ENCODE results near the gene IGLL1. TPM values are rescaled to one million over a fixed set of nuclear protein-coding genes. Genes with fewer than 3 reads are reported as not detected.
"Not testable (repeated sequence)": the region's sequence is repeated elsewhere in the genome, so short reads cannot be mapped to it uniquely, and the experiment has no call there.

Gene IGLL1
- not detected in 2 replicates for total RNA-seq (2014; rRNA removed; shearing (Covaris generic))

DNA sequence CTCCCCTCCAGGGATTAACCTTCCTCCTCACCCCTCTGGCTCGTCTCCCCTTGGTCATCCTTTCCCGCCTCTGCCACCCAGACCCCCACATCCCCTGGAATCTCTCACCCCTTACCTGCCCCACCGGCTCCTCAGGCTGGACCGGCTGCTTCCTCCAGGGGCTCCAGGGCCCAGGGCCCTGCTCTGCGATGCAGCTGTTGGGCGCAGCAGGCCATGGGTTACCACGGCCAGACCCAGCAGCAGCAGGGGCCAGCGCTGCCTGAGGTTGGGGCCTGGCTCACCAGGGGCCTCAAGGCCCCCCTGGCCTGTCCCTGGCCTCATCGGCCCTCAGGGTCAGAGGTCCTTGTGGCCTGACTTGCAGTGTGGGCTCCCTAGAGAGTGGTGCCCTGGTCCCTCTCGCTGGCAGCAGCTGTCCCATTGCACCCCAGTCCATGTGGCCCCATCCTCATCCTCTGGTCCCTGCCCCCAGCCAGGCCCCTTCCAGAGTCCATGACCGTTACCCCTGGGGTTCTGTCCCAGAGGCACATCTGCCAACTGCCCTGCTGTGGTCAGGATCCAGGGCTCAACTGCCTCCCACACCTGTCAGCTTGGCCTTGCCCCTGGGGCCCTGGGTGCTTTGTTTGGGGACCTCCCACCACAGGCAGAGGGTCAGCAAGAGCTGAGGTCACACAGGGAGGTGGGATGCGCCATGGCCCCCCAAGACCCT is at the start of gene IGLL1:
TSS of gene IGLL1 (minus strand) at position 421 of the 706 bp plus-strand sequence. CDS start at position 321, 100 bp downstream.
- DNase-seq (ENCODE audit: low read depth): no peak

DNA sequence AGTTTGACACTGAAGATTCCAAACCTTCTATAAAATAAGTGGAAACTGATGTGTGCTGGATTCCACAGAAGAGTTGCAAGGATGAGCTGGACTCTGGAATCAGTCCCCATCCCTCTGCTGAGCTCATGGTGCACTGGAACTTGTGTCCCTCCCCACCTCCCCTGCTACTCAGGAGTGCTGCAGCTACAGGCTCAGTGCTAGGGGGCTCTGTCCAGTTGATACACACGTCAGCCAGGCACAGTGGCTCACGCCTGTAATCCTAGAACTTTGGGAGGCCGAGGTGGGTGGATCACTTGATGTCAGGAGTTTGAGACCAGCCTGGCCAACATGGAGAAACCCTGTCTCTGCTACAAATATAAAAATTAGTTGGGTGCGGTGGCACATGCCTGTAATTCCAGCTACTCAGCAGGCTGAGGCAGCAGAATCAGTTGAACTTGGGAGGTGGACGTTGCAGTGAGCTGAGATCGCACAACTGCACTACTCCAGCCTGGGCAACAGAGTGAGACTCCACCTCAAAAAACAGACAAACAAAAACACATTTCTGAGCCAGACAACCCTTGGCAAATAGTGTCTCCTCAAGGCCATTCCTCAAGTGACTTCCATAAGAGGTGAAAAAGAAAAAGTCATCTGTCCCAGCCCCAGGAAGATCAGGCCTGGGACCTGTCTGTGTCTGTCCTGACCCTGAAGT is 48.1 kb upstream of the IGLL1 start:
- not testable (repeated sequence) for DNase-seq (ENCODE audit: low read depth)

DNA sequence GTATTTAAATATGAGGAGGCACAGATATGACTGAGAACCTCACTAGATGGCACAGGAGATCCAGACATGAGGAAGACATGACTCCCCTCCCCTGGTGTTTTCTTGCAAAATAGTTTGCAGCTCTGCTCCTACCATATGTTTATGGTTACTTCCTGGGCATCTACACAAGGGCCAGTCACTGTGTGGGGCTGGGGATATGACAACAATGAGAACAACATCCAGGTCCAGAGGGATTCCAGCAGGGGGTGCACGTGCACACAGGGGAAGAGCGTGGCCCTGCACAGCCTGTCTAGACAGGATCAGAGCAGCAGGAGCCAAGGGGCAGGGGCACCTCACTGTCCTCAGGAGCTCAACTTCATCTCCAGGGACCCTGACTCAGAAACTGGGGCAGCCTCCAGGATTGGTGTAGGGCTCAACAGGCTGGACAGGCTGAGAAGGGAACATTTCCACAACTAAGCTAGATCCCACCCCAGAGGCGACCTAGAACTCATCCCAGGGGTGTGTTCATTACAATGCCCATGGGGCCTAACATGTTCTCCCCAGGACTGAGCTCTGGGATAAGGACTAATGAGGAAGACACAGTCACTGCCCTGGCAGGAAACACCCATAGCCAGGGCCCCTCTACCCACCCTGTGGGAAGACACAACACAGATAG is 47.4 kb upstream of the IGLL1 start:
- DNase-seq (ENCODE audit: low read depth): peak; percentile 6

DNA sequence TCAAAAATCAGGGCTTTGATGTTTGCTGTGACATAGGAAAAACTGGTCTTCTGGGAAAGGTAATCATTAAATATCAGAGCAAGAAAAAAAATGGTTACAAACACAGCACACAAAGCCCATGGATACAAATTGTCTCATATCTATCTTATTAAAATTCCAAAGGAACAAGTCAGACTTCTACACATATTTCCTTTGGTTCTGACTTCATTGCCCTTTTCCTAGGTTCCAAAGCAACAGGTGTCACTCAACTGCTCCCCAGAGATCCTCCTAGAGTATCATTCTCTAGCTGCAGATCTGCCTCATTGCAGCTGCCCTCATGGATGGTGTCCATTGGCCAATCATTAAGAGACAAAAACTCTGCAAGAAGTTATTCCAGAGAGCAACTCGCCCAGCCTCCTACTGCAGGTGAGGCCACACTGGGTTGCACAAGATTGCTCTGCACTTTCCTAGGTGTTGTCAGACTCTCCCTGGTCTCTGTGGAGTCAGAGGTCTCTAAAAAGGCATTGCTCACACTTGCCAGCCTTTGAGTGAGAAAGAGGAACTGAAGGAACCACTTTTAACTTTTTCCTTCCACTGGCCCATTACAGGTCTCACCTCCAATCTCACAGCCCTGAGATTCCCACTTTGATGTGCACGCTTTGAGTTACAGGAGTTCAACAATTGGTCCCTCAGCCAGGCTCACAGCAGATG is 46.3 kb upstream of the IGLL1 start:
- no peak for DNase-seq (ENCODE audit: low read depth)

DNA sequence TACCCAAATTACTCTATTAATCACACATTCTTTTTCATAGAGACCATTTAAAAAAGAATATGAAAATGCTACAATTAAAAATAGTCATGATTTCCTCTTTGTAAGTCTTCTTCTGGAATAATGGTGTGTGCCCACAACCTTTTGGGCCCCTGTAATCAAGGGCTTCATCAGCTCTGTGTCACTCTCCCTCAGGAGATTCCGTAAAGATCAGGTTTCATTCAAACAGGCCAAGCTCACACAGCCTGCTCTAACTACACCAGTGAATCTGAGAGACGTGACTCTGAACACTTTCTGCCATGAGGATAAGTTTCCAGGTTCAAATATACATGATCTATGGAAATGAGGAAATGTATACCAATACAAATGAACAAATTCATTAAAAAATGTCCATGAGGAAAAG is 42.5 kb upstream of the IGLL1 start:
- peak; percentile 26 for DNase-seq (ENCODE audit: low read depth)

DNA sequence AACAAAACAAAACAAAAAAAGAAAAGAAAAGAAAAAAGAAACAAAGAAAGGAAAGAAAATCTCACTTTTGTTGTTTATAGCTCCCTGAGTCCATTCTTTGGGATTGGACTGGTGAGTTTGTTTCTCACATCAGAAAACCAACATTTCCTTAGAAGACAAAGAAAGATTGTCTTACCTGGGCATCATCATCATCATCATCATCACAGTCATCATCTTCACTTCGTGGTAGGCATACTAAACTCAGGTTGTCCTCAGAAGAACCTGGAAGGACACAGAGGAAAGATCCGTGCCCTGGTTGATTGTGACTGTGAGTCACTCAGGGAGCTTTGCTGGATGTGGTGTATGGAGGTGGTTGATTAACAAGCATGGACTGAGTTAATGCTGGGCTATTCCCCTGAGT is 41.8 kb upstream of the IGLL1 start:
- not testable (repeated sequence) for DNase-seq (ENCODE audit: low read depth)

DNA sequence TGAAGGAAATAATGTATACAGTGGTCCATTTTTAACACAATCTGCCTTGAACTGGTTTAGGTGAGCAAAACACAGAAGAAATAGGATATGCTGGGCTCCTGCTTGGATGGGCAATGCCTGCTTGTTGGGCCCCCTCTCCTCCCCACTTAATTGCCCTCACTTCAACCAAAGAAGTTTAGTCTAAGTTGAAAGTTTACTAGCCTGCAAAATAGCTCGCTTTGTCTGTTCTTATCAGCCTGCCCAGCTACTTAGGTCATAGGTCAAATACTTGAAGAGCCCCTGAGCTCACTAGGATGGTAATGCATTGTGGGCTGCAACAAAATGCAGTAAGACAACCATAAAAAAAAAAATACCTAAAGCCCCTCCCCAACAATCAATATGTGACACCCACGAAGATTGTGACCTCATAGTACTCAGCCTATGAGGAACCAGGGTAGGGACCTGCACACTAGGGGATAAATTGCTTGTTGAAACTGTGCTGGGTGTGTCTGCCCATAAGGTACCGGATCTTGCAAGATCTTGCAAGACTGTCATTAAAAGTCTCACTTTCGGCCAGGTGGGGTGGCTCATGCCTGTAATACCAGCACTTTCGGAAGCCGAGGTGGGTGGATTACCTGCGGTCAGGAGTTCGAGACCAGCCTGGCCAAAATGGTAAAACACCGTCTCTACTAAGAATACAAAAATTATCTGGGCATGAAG is 41.1 kb upstream of the IGLL1 start:
- no peak for DNase-seq (ENCODE audit: low read depth)

DNA sequence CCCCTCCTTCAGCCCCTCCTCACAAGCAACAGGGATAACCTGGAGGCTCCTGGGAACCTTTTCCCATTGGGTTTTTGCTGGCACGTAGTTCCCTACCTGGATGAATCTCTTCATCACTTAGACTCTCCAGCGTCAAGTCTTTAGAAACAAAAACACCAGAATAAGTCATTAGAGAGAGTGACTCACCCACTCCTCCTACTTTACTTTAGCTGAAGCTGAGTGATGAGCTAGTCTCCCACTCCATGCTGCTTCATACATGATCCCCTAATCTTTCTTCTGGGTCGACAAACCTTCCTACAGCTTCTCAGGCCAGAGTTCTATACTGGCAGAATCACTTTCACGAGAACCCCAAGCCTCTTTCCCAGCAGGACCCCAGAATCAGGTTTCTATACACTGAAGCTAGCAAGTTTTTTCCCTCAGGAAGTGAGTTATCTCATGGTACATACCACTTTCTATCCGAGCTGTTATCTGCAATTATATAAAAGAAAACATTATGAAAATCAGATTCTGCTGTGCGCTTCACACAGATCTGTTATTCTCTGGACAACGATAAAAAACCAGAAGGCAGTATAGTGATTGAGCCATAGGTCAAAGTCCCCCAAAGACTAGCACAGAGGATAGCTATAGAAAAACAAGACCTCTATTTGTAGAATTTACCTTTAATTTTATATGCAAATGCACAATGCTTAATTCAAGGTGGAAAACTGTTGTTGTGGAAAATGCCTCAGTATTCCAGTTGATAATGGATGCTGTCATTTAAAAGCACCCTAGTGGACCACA is 33.3 kb upstream of the IGLL1 start:
- DNase-seq (ENCODE audit: low read depth): peak; percentile 3

DNA sequence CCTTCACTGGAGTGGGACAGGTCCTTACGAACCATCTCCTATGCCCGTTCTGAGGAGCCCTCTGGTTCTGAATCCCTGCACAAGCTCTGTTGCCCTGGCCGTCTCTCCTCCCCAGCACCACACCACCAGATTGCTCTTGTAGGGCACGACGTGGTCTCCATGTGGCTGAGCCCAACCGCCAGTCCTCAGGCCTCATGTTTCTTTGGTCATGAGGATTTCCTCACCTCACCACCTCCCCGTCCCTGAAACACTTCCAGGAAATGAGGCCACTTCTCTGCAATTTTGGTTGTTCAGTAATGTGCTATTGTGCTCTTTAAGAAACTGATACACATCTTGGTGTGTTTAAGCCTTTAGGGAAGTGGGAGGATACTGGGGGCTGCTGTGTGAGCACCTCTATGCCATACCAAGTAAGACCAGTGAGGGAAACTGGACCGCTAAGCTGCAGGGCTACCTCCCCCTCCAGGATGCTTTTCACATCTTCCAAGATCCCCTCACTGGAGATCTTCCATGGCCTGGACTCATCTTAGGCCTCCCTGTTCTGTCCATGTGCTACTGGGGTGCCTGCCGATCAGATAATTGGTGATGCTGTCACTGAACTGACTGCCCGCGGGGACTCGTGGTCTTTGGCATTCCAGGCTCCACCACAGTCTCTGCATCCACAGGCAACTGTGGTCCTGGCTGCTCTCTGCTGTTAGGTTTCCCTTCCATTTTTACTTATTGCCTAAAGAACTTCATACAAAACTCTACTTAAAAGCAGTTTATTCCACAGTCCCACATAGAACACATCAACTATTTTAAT is 30.1 kb upstream of the IGLL1 start:
- peak; percentile 20 for DNase-seq (ENCODE audit: low read depth)

DNA sequence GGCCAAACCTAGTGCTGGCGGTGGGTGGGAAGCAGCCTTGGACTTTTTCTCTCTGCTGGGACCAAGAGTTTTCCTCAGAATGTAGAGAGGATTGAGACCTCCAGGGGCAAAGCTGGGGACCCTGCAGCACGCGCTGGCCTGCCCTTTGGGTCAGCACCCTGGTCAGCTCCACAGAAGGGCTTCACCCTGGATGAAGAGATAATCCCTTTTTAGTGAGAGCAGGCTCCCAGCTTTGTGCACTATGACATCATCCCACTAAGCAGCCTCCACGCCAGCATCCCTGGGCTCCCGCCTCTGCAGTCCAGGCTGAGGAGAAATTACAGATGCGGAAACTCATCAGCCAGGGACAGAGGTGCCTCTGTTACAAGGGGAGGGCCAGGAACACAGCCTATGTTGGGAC is 28.5 kb upstream of the IGLL1 start:
- peak; percentile 9 for DNase-seq (ENCODE audit: low read depth)

DNA sequence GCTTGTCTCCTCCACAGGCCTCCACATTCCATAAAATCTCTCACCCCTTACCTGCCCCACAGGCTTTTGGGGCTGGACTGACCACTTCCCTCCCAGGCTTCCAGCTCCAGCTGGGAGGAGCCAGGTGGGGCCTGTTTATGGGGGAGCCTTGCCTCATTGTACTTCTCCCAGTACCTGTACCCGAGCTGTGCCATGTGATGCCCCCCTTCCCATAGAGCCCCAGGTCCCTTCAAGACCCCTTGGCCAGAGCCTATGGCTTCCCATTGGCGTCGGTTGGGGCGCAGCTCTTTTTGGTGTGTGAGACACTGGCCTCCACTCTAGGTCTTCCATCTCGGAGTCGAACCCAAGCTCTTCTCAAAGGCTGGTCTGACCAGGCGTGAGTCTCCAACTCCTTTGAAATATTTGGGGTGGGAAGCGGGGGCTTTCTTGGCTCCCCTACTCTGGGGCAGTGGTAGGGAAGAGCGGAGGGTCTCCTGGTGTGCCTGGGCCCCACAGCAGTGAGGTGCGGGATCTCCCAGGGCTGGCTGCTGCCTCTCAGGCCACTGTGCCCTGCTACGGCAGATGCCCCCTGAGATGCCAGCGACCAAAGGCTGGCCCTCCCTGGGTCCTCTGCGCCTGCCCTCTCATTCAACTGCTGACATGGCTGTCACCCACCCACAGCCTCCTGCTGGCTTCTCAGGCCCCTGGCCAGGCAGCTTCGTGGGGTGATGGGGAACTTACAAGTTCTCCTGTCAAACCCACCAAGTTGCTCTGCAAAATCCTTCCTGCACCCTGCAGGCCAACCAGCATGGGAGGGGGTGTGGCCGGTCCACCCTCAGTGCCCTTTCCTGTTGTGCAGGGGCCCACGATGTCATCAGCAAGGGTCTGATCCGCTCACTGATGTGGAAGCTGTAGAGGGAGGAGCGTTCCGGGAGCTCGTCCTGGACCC is 26.4 kb upstream of the IGLL1 start:
- no peak for DNase-seq (ENCODE audit: low read depth)

DNA sequence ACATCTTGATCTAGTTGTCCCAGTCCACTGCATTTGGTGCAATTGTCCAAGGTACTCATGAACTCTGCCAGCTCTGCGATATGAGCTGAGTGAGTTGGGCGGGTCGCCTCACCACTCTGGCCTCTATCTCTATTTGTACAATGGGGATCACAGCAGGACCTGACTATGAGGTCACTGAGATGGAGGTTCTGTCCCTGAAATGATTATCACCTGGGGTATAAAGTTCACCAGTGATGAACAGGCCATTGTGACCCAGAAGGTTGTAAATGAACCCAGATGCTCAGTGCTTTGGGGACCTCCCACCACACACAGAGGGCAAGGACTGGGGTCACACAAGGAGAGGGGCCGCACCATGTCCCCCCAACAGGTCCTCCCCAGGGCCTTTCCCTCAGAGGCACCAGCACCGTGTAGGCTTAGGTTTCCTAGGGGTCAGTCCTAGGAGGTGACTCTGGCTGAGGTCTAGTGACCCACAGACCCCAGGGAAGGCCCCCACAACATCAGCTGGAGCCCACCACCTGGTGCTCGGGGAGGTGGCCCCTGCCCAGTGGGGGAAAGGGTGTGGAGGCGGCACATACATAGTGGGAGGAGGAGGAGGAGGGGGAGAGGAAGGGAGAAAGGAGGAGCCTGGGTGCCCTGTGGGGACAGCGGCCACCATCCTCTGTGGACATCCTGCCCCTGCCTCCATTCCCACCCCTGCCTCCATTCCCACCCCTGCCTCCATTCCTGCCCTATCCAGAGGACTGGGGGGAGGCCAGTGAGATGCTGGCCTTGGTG is 25.0 kb upstream of the IGLL1 start:
- no peak for DNase-seq (ENCODE audit: low read depth)

DNA sequence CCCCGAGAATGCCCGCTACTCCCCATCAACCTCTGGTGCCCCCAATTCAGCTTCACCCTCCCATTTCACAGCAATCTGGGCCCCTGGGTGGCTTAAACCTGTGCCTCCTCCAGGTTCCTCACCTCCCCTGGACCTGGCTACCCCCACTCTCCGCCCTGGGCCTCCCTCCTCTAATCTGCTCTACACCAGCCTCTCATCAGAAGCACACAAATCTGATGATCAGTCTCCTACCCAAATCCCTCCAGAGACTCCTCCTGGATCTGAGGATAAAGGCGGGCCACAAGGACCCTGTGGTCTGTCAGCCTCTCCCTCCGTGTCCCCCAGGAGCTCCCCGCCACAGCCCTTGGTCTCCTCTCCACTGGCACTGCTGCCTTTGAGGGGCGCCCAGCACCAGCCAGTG is 23.2 kb upstream of the IGLL1 start:
- no peak for DNase-seq (ENCODE audit: low read depth)

DNA sequence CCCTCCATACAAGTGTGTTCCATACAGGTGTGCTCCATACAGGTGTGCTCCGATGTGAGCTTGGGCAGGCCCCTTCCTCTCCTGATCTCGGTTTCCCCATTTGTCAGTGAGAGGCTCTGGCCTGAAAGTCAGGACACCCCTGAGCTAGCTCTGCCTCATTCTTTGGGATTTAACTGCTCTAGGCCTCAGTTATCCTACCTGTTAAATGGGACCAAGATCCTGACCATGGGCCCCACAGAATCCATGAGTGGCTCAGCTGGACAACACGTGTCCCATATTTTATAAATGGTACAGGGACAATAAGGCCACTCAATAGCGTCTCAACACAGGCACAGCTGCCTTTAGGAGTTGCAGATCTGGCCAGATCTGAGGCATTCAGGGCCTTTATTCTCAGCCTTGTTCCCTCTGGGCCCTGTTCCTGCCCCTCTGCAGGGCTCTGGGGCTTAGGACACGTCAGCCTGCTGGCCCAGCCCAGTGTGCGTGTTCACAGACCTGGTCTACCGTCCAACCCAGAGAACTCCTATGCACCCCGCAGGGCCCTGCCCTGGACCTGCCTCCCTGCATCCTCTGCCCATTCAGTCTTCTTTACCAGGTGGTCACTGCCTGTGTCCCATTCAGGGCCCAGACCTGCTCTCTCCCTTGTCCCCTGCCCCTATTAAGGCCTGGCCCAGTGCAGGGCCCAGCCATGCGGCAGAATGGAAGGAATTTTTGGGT is 18.9 kb upstream of the IGLL1 start:
- no peak for DNase-seq (ENCODE audit: low read depth)

DNA sequence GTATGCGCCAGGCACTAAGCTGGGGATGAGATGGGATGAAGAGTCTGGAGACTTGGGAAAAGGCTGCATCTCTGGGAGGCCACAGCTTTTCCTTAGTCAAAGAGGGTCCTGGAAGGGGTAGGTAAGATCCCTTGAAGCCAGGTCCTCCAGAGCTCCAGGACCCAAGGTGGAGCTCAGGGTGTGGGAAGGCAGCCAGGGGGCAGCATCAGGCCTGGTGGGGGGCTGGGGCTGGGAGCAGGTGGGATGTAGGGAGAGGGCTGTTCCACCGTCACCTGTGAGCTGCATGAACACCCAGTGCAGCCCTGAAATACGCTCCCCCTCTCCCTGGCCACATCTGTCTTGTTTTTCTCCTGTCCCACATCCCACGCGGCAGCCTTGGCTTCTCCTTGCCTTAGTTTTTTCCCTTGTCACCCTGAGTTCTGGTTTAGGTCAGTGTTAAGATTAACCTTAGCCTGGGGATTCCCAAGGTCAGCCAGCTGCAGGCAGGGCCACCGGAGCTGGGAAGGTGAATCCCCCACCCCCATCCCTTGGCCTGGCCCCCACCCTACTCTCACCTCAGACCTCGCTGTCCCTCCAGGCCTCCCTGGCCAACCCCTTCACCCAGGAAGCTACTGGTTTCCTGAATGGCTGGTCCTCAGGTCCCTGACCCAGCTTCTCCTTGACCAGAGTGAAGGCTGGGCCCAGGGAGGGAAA is 17.6 kb upstream of the IGLL1 start:
- DNase-seq (ENCODE audit: low read depth): not testable (repeated sequence)

DNA sequence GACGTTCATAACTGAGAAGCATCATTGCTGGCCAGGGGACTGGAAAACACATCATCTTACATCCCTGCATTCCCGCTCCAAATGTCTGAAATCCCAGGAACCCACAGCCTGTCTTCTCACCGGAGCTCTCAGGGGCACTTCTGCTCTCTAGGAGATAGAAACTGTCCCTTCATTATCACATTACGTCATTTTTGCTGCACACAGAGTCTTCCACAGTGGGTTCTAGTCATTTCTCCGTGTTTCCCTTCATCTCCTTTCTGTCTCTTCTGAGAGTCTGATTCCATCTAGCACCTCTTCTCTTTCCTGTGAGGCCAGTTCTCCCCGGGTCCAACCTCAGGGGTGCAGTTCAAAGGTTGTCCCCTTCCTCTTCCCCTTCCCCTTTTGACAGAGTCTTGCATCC is 15.8 kb upstream of the IGLL1 start:
- DNase-seq (ENCODE audit: low read depth): not testable (repeated sequence)

DNA sequence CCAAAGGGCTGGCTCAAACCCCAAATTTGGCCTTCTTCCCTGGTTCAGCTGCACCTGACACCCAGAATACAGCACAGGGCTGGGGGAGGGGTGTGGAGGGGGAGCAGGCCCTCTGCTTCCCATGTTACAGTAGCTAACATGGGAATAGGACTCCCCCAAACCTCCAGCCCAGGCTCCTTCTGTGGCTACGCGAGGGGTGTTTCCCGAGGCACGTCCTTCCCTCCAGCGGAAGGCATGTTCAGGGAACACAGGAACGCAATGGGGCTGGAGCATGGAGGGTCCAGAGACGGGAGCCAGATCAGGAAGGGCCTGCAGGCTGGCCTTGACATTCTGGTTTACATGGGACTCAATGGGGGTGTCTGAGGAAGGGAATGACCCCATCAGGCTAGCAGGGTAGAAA is 11.8 kb upstream of the IGLL1 start:
- no peak for DNase-seq (ENCODE audit: low read depth)

All from M059J (cell line).